Stimulated activated CD4-positive, alpha-beta T cell treated with anti-CD3 and anti-CD28 coated beads, TNF-alpha, amount 100 ng/mL, for 4 hours (primary cell): Measurements from ENCODE around the gene RCN2.
A peak's percentile ranks its signal among the peaks of the same experiment; 100 is the strongest.

Experiments
- DNase-seq, 3 experiments: peaks; one replicate each; pipeline ENCODE4 v3.0.0-alpha.2; 2020; ENCODE audit warnings: low read depth in 3 of 3

Gene RCN2

DNA sequence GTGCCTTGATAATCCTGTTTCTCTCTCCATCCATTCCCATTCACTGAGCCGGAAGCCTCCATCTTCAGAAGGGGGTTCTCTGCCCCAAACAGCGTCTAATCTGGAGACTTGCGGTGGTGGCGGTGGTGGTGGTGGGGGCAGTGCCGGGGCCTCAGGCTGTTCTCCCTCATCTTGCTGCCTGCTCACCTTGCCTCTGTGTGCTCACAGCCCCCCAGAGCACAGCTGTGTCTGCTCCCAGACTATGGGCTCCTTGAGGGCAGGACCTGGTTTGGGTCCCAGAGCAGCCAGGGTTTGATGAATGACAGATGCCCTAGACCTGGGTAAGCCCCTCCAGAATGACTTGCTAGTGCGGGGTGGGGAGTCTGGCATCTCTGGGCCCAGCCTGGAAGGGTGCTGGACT, 62.9 kb downstream of the RCN2 start:
- DNase-seq, result no peak

DNA sequence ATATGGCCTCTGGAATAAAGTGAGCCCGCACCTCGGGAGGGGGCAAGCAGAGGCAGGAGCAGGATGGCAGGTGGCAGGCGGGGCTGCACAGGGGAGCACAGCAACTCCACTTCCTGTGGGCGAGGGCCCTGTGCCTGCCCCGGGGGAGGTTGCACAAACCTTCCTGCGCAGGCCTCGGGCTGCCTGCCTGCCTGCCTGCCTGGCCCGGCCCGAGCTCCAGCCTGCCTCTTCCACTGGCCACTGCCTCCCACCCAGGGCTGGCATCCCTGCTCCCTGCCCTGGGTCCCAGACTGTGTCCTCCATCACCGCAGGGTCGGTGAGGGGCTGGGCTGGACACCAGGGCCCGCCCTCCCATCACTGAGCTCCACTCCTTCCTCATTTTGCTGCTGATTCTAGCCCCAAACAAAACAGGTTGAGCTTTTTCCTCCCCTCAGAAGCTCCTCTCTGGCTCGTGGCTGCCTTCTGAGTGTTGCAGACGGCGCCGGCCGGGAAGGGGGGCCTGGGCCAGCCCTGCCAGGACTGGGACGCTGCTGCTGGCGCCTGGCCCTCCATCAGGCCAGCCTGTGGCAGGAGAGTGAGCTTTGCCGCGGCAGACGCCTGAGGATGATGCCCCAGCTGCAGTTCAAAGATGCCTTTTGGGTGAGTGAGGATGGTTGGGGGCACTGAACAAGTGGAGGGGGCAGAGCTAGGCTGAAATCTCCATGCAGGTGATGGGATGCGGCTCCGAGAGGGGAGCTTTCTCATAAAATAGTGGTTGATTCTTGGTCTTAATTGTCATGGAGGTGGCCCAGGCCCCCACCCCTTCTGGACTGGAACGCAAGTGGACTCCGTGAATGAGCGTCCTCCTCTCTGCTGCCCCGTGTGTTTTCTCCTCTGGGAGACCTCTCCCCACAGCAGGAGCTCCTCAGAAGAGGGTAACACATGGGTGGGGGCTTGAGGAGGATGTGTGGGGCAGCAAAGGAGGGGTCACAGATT, 63.7 kb downstream of the RCN2 start, which contains the start of gene PSTPIP1:
Gene PSTPIP1 (plus strand): TSS at position 156 of the 975 bp plus-strand sequence. CDS start 448 bp downstream, at position 604.
- DNase-seq, result peak in 1 of 3 experiments; percentile 49

DNA sequence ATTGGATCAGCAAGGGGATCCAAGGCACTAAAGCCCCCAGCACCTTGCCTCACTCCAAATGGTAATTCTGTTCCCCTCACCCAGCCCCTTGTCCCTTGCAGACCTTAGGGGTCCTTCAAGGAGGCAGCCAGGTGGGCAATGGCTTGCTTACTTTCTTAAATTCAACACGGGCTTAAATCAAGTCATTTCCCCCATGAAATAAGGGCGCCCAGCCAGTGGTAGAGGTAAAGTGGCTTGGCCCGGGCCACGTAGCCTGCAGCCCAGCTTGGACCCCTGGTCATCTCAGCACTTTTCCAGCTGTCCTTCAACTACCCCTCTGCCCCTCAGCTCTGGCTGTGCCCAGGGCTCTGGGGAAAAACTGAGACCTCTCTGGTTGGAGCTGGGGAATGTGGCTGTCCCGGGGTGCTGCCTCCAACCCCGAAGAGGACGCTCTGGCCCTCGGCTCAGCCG, 64.6 kb downstream of the RCN2 start:
- DNase-seq, result no peak

DNA sequence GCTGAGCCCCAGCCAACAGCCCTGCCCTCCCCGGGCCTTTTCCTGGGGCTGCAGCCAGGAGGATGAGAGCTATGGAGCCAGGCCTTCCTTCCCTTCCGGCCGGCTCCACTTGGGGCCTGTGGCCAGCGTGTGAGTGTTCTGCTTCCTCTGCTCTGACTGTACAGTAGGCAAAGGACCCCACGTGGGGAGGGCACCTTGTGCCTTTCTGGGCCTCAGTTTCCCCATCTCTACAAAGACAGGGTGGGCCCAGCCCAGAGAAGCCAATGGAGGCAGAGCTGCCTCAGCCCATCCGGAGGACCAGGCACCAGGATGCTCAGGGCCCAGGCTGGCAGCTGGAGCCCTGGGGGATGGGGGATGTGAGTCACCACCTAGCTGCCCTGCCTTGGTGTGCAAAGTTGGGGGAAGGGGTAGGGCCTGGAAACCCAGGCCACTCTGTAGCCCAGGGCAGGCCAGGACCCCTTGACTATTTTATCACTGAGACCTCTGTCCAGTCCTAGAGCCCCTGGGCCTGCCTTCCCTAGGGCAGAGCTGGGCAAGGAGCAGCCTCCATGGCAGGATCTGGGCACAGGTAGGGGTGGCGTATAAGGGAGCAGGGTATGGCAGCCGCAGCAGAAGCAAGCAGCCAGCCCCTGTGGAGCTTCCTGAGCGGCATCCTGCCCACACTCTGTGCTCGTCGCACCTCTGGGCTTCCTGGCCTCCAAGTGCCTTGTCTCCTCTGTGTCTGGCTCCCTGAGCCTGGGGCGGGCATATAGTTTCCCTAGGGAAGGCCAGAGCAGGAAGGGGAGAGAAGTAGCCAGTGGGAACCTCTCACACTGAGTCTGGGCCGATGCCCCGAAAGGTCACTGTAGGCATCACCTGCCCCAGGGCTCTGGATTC, 65.2 kb downstream of the RCN2 start:
- peak in 1 of 3 experiments; percentile 38 for DNase-seq

DNA sequence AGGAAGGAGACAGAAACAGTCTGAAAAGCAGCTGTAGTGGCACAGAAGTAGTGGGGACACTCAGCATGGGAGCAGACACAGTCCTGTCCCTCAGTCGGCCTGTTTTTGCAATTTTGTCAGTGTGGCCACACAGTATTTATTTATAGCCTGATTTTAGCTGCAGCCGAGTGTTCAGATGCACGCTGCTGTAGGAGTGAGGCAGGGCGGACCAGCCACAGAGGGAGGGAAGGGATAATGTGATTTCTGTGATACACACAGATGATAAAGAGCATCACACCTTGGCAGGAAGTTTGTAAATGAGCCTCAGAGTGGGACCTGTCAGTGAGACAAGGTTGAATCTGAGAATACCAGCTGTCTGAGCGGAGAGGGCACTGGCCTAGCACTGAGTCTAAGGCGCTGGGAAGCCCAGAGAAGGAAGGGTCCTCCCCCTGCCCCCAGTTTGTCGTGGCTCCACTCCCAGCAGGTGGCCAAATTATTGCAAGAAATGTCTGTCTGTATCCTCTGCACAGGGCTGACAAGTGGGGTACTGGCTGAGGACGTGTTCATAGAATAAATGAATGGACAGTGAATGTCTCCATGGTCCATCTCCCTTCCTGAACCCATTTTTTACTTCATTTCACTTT, 67.2 kb downstream of the RCN2 start:
- DNase-seq, result no peak

DNA sequence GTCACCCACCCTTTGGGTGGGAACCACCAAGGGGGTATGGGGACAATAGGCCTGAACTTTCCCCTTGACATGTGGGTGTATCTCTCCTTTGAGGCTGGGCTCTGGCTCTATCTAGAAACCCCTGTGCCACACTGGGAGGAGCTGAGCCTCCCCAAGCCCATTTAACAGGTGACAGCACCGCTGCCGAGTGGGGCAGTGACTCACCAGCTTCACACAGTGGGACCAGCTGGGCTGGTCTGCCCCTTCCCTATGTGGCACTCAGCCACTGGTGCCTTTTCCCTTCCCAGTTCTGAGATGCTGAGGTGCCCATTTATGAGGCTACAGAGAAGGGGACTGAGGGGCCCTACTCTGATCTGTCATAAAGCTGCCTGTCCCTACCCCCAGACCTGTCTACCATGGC, 68.4 kb downstream of the RCN2 start:
- no peak for DNase-seq

DNA sequence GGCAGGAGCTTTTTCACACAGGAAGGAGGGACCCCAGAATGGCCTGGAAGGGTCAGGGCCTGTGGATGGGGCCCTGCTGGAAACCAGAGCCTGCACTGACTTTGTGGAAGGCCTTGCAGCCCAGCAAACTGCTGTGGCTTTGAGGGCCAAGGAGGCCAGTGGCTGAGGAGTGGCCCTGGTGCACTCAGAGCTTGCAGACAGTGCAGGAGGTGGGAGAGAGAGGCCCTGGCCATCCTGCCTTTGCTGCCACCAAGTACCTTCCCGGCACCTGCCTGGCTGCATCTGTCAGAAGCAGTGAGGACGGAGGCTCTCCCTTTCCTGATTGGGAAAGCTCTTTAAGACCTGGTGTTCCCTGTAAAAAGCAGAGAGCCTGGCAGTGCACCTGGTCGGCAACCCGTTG, 69.8 kb downstream of the RCN2 start:
- no peak for DNase-seq

DNA sequence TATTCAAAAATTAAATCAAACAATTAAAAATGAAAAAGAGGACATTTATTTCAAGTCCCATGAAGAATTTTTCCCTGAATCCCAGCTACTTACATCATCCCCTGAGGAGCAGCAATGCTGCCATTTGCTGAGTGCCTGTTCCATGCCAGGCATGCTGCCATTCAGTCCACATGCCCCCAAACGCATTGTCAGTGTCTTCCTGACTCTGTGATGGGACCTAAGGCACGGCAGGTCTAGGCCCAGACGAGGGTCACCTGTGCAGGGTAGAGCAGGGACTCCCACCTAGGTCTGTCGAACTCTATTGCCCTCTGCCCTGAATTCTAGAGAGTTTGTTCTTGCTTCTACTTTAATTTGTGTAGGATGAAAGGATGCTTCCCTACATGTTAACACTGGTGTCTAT, 70.4 kb downstream of the RCN2 start:
- DNase-seq, result no peak

DNA sequence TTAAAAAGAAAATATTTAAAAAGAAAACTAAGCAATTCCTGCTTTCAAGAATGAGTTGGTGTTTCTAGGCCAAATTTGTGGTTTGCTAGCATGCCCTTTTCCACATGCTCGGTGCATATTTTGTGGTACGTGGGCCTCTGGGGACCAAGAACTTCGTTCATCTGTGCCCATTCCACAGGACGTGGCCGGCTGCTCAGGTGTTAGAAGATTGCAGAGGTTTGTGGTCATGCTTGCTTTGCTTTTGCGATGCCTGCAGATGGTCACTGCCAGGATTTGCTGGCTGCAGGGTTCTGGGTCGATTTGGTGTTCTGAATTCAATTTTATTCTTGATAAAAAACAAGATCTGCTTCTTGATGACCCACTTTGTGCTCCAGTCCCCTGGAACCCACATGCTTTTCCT, 70.9 kb downstream of the RCN2 start:
- no peak for DNase-seq

DNA sequence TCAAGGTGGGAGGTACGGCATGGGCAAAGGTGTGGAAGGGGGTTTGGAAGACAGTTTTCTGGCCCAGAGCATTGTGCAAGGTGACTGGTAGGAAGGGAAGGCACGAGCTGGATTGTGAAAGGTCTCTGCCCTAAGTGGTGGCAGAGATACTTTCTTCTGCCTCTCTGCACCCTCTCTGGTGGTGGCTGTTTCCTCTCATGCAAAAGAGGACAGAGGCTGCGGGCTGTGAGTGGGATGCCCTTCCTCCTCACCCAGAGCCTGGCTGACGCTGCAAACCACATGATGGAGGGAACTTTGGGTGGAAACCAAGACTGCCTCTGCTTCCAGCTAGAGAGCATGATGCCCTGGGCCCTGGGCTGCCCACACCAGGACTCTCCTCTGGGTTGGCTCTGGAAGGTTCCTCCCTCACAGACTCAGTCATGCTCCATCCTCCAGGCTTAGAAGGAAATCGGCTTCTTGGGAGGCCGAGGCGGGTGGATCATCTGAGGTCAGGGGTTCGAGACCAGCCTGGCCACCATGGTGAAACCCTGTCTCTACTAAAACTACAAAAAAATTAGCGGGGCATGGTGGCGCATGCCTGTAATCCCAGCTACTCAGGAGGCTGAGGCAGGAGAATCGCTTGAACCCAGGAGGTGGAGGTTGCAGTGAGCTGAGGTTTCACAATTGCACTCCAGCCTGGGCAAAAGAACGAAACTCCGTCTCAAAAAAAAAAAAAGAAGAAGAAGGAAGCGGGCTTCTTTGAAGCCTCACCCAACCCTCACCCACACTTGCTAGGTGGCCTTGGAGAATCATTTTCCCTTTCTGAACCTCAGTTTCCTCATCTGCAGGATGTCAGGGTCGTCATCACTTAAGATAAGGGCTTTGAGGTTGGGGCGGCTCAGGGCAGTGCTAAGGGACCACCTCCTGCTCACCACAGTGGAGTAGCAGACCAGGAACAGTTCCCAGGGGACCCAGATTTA, 71.7 kb downstream of the RCN2 start:
- peak in 2 of 3 experiments; percentile 46 to 60 for DNase-seq
